GM12878 (cell line): ENCODE data around the gene ZBTB37. TPM values are rescaled to one million over a fixed set of nuclear protein-coding genes. Genes with fewer than 3 reads are reported as not detected.

Source experiments
- ATAC-seq: fragments of 200-7000 bp; cut with Tn5 transposase; 3 replicates; pipeline ENCODE4 v1.9.1; 2020; ENCODE audit warnings: mild to moderate bottlenecking, moderate library complexity
- BruUV-seq: library from RNA; stranded (reverse); fragments of 400-500 nt; replicated peaks from 2 replicates; lab custom pipeline; 2021; lab: Mats Ljungman, UMichigan
- CTCF ChIA-PET: fragments of 300-600 bp; sonication (Branson Sonifier 250); formaldehyde crosslinking; extraction: SDS; loops from one replicate; lab custom pipeline; 2021; ENCODE audit warnings: inconsistent platforms; lab: Yijun Ruan, JAX
- POLR2A ChIA-PET: fragments of 350-600 bp; formaldehyde crosslinking; extraction: SDS; loops from one replicate; lab custom pipeline; 2021; ENCODE audit warnings: inconsistent platforms; lab: Charles Lee
- RAD21 ChIA-PET: fragments of 300-600 bp; sonication (Branson Sonifier 250); formaldehyde crosslinking; loops from one replicate; lab custom pipeline; 2023; ENCODE audit warnings: antibody characterized with exemption; ENCODE audit not compliant: unreplicated experiment; lab: Charles Lee
- SMC1A ChIA-PET: fragments of 300-600 bp; sonication (Branson Sonifier 250); formaldehyde crosslinking; loops from one replicate; lab custom pipeline; 2023; ENCODE audit not compliant: unreplicated experiment, uncharacterized antibody; lab: Charles Lee
- DNase-seq: peaks from one replicate; pipeline ENCODE4 v3.0.0-alpha.2; 2011; ENCODE audit warnings: low read depth, low spot score
- FAIRE-seq: peaks from 3 replicates; lab custom pipeline; 2011; peaks lifted over from hg19 to GRCh38; lab: Jason Lieb, UNC
- H2AFZ ChIP-seq: 2 replicates; pipeline ENCODE4 v1.6.0; 2011; ENCODE audit warnings: low read depth, low read length, control low read depth; ENCODE audit not compliant: control insufficient read depth
- H3K27ac ChIP-seq: 2 replicates; pipeline ENCODE4 v1.5.1; 2011; ENCODE audit warnings: control low read depth; ENCODE audit not compliant: control insufficient read depth, insufficient read depth
- H3K27me3 ChIP-seq, 2 experiments: replicated peaks in 1 of 2; 2 replicates each; pipeline versions ENCODE4 v1.6.0 to v1.6.1; 2011; ENCODE audit warnings: low read length in 1 of 2; ENCODE audit not compliant: control insufficient read depth in 2 of 2, insufficient read depth in 2 of 2
- H3K36me3 ChIP-seq, 2 experiments: 2 replicates each; pipeline ENCODE4 v1.5.1; 2011; ENCODE audit warnings: low read length in 1 of 2; ENCODE audit not compliant: control insufficient read depth in 2 of 2, insufficient read depth in 2 of 2
- H3K4me1 ChIP-seq: 2 replicates; pipeline ENCODE4 v1.6.1; 2011; ENCODE audit warnings: mild to moderate bottlenecking, low read length, moderate library complexity, mixed read lengths; ENCODE audit not compliant: control insufficient read depth, insufficient read depth
- H3K4me2 ChIP-seq: 2 replicates; pipeline ENCODE4 v1.6.0; 2011; ENCODE audit warnings: control low read depth; ENCODE audit not compliant: control insufficient read depth, insufficient read depth
- H3K4me3 ChIP-seq: fragments of 200-600 bp; sonication (generic); 2 replicates; pipeline ENCODE4 v1.5.1; 2016
- H3K79me2 ChIP-seq: 2 replicates; pipeline ENCODE4 v1.6.0; 2011; ENCODE audit warnings: low read length; ENCODE audit not compliant: control insufficient read depth, insufficient read depth
- H3K9ac ChIP-seq: 2 replicates; pipeline ENCODE4 v1.8.0; 2011; ENCODE audit warnings: low read length, control low read depth, mixed read lengths; ENCODE audit not compliant: control insufficient read depth, insufficient read depth
- H3K9me3 ChIP-seq: replicated peaks from 3 replicates; pipeline ENCODE4 v1.5.1; 2011; ENCODE audit warnings: mild to moderate bottlenecking, low read length; ENCODE audit not compliant: control insufficient read depth, insufficient read depth
- H4K20me1 ChIP-seq: 2 replicates; pipeline ENCODE4 v1.6.0; 2011; ENCODE audit not compliant: control insufficient read depth, insufficient read depth
- ATF3 ChIP-seq: IDR thresholded peaks from 2 replicates; pipeline ENCODE4 v1.6.1; 2011; ENCODE audit warnings: low read depth, mild to moderate bottlenecking, low read length, moderate library complexity, borderline replicate concordance; ENCODE audit errors: extremely low read depth
- BCL3 ChIP-seq: IDR thresholded peaks from 2 replicates; pipeline ENCODE4 v1.6.1; 2011; ENCODE audit warnings: borderline replicate concordance, low read depth, mild to moderate bottlenecking, moderate library complexity, low read length; ENCODE audit not compliant: insufficient read depth, poor library complexity, severe bottlenecking
- BCLAF1 ChIP-seq: fragments of 450-650 bp; IDR thresholded peaks from 2 replicates; pipeline ENCODE4 v1.6.1; 2017; ENCODE audit warnings: antibody characterized with exemption, mild to moderate bottlenecking, moderate library complexity
- SREBF2 ChIP-seq: IDR thresholded peaks from 2 replicates; pipeline ENCODE4 v1.6.1; 2012; ENCODE audit warnings: mild to moderate bottlenecking, low read length
- TAF1 ChIP-seq: IDR thresholded peaks from 2 replicates; pipeline ENCODE4 v1.6.1; 2011; ENCODE audit warnings: mild to moderate bottlenecking, low read depth, low read length, borderline replicate concordance
- YY1 ChIP-seq: IDR thresholded peaks from 2 replicates; pipeline ENCODE4 v1.6.1; 2011; ENCODE audit warnings: low read depth, mild to moderate bottlenecking, low read length
- ZBTB33 ChIP-seq: fragments of 450-650 bp; IDR thresholded peaks from 2 replicates; pipeline ENCODE4 v1.6.1; 2017; ENCODE audit warnings: mild to moderate bottlenecking
- ZNF207 ChIP-seq: fragments of 450-650 bp; IDR thresholded peaks from 2 replicates; pipeline ENCODE4 v1.6.1; 2014; ENCODE audit warnings: antibody characterized with exemption, mild to moderate bottlenecking, borderline replicate concordance
- WGBS: methylation state at CpG from one replicate; pipeline ENCODE4 v1.1.6; 2016; ENCODE audit warnings: low lambda C conversion rate; ENCODE audit not compliant: insufficient replicate concordance, insufficient coverage; ENCODE audit errors: missing lambda C conversion rate; 5-methylcytosine and 5-hydroxymethylcytosine counted together
- in situ Hi-C: fragments of 300-500 bp; cut with MboI; formaldehyde crosslinking; loops from 9 replicates; pipeline ENCODE4 v1.14.3; 2018; ENCODE audit warnings: mixed read lengths
- intact Hi-C: fragments of 100-400 bp; cut with micrococcal nuclease; formaldehyde crosslinking; loops from one replicate; pipeline ENCODE4 v1.14.2; 2022; ENCODE audit not compliant: unreplicated experiment
- polyA plus RNA-seq, 11 experiments: library from polyadenylated mRNA; depleted of rRNA in 4 of 11; unstranded in 6 of 11; stranded (reverse) in 5 of 11; fragments of >200 nt; fragmentation: Nextera tagmentation in 4 of 11; fragmentation: Illumina TruSeq in 1 of 11; extraction: Ambion mirVana in 4 of 11; extraction: Trizol in 1 of 11; gene quantifications; 1 replicate in 1 of 11; 2 replicates in 10 of 11; pipeline versions ENCODE4 v1.2.1 to v1.2.3, GENCODE V29; 2011 to 2016; ENCODE audit warnings: inconsistent platforms in 2 of 11, missing spikeins in 2 of 11, low read depth in 1 of 11
- total RNA-seq, 4 experiments: library from RNA; depleted of rRNA in 3 of 4; stranded (reverse); fragments of >200 nt in 3 of 4; fragmentation: Illumina TruSeq in 1 of 4; extraction: Trizol in 1 of 4; gene quantifications; 2 replicates each; pipeline versions ENCODE4 v1.2.1 to v1.2.3, GENCODE V29; 2013 to 2021
- TF ChIP-seq, protein P1 (sequence below): fragments of 450-650 bp; IDR thresholded peaks from 2 replicates; pipeline ENCODE4 v1.6.1; 2017; ENCODE audit warnings: low read depth, mild to moderate bottlenecking, moderate library complexity
- TF ChIP-seq, protein P2 (sequence below): fragments of 450-650 bp; IDR thresholded peaks from 2 replicates; pipeline ENCODE4 v1.6.1; 2016; ENCODE audit warnings: mild to moderate bottlenecking

Gene ZBTB37
- total and polyA plus RNA-seq, 10 of the 15 experiments (the other 5 are each of a cell fraction or from before 2014, with no cell fraction given), result 0.16 to 5.7 (median 1.9) TPM

DNA sequence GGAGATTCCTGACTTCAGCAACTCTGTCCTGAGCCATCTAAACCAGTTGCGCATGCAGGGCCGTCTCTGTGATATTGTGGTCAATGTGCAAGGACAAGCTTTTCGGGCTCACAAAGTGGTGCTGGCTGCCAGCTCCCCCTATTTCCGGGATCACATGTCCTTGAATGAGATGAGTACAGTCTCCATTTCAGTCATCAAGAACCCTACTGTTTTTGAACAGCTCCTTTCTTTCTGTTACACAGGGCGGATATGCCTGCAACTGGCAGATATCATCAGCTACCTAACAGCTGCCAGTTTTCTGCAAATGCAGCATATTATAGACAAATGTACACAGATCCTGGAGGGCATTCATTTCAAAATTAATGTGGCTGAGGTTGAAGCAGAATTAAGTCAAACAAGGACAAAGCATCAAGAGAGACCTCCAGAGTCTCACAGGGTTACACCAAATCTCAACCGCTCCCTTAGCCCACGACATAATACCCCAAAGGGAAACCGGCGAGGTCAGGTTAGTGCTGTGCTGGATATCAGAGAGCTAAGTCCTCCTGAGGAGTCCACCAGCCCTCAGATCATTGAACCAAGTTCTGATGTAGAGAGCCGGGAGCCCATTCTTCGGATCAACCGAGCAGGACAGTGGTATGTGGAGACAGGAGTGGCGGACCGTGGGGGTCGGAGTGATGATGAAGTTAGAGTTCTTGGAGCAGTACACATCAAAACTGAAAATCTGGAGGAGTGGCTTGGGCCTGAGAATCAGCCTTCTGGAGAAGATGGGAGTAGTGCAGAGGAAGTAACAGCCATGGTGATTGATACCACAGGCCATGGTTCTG, 2.3 kb downstream of the ZBTB37 start:
- CTCF ChIA-PET, result interaction anchor here (1.1 to 2.0 kb wide), 4 partner anchors 10 to 441 kb away, joined by 3 to 6 read pairs (median 4); partner anchors contain the start of genes CENPL and DARS2
- Histone ChIP-seq H3K4me2 (peak overlapping the region; percentile 95), H3K9me3 (no peaks in the 10 kb centered on the region), H3K4me3 (peak overlapping the region; percentile 91; the same call in 1 of the 2 replicates), H3K27me3 (no peaks in the 10 kb centered on the region), H4K20me1 (no peaks in the 10 kb centered on the region), H3K36me3 (peaks cover 4 to 14% of the 10 kb centered on the region in 2 experiments; a peak in 3 of 4 replicates), H3K27ac (peak overlapping the region; percentile 89), H3K9ac (peak overlapping the region; percentile 43; the same call in 1 of the 2 replicates), H2AFZ (peak overlapping the region; percentile 77), H3K4me1 (peaks cover 15% of the 10 kb centered on the region), H3K79me2 (peaks cover 29% of the 10 kb centered on the region)
- FAIRE-seq, result peak; percentile 44
- BruUV-seq, result TSS peak; percentile 56
- in situ Hi-C loops, result no loop called here
- ATAC-seq, result peak; percentile 12
- peak; percentile 53 for DNase-seq
- 32% methylated on average over 15 of the region's 15 CpGs for WGBS
- POLR2A ChIA-PET, result interaction anchor here (1.0 to 3.3 kb wide), 2 partner anchors 27 to 46 kb away, joined by 3 to 17 read pairs; partner anchors contain the start of genes CENPL and DARS2
- RAD21 ChIA-PET, result interaction anchor here (1.1 to 2.7 kb wide), 4 partner anchors 10 to 460 kb away, joined by 3 to 9 read pairs (median 6); partner anchors contain the start of gene KLHL20
- SMC1A ChIA-PET, result interaction anchor here (1.0 to 3.1 kb wide), 4 partner anchors 19 to 440 kb away, joined by 3 to 11 read pairs (median 6); partner anchors contain the start of genes CENPL and DARS2
- intact Hi-C loops, result no loop called here
- peak; percentile 1; the same call in 1 of the 2 replicates for TF ChIP-seq ATF3
- peak; percentile 15; the same call in 1 of the 2 replicates for TF ChIP-seq YY1
- TF ChIP-seq ZBTB33, result no peak
- TF ChIP-seq, protein P1, sequence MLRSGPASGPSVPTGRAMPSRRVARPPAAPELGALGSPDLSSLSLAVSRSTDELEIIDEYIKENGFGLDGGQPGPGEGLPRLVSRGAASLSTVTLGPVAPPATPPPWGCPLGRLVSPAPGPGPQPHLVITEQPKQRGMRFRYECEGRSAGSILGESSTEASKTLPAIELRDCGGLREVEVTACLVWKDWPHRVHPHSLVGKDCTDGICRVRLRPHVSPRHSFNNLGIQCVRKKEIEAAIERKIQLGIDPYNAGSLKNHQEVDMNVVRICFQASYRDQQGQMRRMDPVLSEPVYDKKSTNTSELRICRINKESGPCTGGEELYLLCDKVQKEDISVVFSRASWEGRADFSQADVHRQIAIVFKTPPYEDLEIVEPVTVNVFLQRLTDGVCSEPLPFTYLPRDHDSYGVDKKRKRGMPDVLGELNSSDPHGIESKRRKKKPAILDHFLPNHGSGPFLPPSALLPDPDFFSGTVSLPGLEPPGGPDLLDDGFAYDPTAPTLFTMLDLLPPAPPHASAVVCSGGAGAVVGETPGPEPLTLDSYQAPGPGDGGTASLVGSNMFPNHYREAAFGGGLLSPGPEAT, result no peak
- no peak for TF ChIP-seq ZNF207
- no peak for TF ChIP-seq BCLAF1
- no peak for TF ChIP-seq SREBF2
- TF ChIP-seq, protein P2, sequence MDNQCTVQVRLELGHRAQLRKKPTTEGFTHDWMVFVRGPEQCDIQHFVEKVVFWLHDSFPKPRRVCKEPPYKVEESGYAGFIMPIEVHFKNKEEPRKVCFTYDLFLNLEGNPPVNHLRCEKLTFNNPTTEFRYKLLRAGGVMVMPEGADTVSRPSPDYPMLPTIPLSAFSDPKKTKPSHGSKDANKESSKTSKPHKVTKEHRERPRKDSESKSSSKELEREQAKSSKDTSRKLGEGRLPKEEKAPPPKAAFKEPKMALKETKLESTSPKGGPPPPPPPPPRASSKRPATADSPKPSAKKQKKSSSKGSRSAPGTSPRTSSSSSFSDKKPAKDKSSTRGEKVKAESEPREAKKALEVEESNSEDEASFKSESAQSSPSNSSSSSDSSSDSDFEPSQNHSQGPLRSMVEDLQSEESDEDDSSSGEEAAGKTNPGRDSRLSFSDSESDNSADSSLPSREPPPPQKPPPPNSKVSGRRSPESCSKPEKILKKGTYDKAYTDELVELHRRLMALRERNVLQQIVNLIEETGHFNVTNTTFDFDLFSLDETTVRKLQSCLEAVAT, result 0 out of 2 replicates have a peak, but pooled peaks have one; percentile 24
- no peak for TF ChIP-seq BCL3
- TF ChIP-seq TAF1, result peak; percentile 76
